Adrenal gland (tissue), 5 donors: ENCODE results near the gene THRB.

ENCODE experiments used
- POLR2A ChIP-seq, 2 donors: fragments of 450-650 bp; IDR thresholded peaks; one replicate each; pipeline ENCODE4 v1.6.1; 2017; ENCODE audit warnings: antibody characterized with exemption in 2 of 2, mild to moderate bottlenecking in 2 of 2, moderate library complexity in 1 of 2
- TF ChIP-seq, protein P1 (sequence below), 6 experiments: fragments of 450-650 bp in 4 of 6; fragments of 200-600 bp in 2 of 6; sonication (generic) in 1 of 6; IDR thresholded peaks; 1 replicate in 5 of 6; 2 replicates in 1 of 6; pipeline versions ENCODE4 v1.5.1 to v1.8.0; 2016 to 2021; ENCODE audit warnings: antibody characterized with exemption in 6 of 6, mild to moderate bottlenecking in 2 of 6, moderate library complexity in 1 of 6
- donor health status: DM: no; HTN: no; CAD: no.

DNA sequence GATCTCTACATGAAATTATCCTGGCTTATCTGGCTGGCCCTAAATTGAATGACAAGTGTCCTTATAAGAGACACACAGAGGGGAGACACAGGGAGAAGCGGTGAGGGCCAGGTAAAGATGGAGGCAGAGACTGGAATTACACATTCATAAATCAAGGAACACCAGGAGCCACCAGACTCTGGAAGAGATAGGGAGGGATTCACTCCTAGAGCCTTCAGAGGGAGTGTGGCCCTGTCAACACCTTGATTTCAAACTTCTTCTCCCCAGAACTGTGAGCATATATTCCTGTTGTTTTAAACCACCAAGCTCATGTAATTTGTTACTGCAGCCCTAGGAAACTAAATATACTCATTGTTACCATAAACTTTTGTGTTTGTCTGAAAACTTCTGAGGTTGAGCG, 193.7 kb downstream of the THRB start:
- TF ChIP-seq, protein P1, sequence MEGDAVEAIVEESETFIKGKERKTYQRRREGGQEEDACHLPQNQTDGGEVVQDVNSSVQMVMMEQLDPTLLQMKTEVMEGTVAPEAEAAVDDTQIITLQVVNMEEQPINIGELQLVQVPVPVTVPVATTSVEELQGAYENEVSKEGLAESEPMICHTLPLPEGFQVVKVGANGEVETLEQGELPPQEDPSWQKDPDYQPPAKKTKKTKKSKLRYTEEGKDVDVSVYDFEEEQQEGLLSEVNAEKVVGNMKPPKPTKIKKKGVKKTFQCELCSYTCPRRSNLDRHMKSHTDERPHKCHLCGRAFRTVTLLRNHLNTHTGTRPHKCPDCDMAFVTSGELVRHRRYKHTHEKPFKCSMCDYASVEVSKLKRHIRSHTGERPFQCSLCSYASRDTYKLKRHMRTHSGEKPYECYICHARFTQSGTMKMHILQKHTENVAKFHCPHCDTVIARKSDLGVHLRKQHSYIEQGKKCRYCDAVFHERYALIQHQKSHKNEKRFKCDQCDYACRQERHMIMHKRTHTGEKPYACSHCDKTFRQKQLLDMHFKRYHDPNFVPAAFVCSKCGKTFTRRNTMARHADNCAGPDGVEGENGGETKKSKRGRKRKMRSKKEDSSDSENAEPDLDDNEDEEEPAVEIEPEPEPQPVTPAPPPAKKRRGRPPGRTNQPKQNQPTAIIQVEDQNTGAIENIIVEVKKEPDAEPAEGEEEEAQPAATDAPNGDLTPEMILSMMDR (IDR thresholded peaks at IDR 0.05) = no peak
- no peak for TF ChIP-seq POLR2A (IDR thresholded peaks at IDR 0.05)
